ENCODE results near the gene IQCK.

GRCh38 chr16:19837984-19838707 is 120.1 kb downstream of the IQCK start:
- TF ChIP-seq, protein P1, sequence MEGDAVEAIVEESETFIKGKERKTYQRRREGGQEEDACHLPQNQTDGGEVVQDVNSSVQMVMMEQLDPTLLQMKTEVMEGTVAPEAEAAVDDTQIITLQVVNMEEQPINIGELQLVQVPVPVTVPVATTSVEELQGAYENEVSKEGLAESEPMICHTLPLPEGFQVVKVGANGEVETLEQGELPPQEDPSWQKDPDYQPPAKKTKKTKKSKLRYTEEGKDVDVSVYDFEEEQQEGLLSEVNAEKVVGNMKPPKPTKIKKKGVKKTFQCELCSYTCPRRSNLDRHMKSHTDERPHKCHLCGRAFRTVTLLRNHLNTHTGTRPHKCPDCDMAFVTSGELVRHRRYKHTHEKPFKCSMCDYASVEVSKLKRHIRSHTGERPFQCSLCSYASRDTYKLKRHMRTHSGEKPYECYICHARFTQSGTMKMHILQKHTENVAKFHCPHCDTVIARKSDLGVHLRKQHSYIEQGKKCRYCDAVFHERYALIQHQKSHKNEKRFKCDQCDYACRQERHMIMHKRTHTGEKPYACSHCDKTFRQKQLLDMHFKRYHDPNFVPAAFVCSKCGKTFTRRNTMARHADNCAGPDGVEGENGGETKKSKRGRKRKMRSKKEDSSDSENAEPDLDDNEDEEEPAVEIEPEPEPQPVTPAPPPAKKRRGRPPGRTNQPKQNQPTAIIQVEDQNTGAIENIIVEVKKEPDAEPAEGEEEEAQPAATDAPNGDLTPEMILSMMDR (IDR thresholded peaks at IDR 0.05; ENCODE audit: low read depth, low read length, poor library complexity, severe bottlenecking): no peak
- no peak for TF ChIP-seq EZH2phosphoT487 (IDR thresholded peaks at IDR 0.05; ENCODE audit: borderline replicate concordance, low read length)

All from DOHH2 (cell line).